RWPE1 (cell line): ENCODE results near the gene PAFAH1B1.
A peak's percentile ranks its signal among the peaks of the same experiment; 100 is the strongest.
"Not testable (repeated sequence)": the region's sequence is repeated elsewhere in the genome, so short reads cannot be mapped to it uniquely, and the experiment has no call there.

Source experiments
- CTCF ChIA-PET: fragments of 350-600 bp; sonication (Branson Sonifier 250); formaldehyde crosslinking; extraction: SDS; loops from one replicate; lab custom pipeline; 2021; lab: Yijun Ruan, JAX
- POLR2A ChIA-PET: fragments of 400-600 bp; formaldehyde crosslinking; extraction: SDS; loops from one replicate; lab custom pipeline; 2020; ENCODE audit warnings: antibody characterized with exemption; ENCODE audit not compliant: low non-redundant PET; lab: Yijun Ruan, JAX
- DNase-seq: peaks from one replicate; pipeline ENCODE4 v3.0.0; 2012; ENCODE audit warnings: low spot score
- H3K27ac ChIP-seq: fragments of 450-650 bp; 2 replicates; pipeline ENCODE4 v1.5.1; 2017
- TF ChIP-seq, protein P1 (sequence below): fragments of 450-650 bp; conservative IDR thresholded peaks from 2 replicates; pipeline ENCODE4 v1.5.1; 2017; ENCODE audit warnings: low read depth, mild to moderate bottlenecking

The PAFAH1B1 gene

DNA sequence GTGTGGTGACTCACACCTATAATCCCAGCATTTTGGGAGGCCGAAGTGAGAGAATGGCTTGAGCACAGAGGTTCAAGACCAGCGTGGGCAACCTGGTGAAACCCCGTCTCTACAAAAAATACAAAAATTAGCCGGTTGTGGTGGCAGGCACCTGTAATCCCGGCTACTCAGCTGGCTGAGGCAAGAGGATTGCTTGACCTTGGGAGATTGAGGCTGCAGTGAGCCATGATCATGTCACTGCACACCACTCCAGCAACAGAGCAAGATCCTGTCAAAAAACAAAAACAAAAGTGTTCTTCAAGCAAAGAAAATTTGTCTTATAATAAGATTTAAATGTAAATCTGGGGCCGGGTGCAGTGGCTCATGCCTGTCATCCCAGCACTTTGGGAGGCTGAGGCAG is 51.5 kb downstream of the PAFAH1B1 start:
- POLR2A ChIA-PET, result interaction anchor here (0.7 kb wide), 1 partner anchor 11 kb away, joined by 7 read pairs; no protein-coding TSS in a partner anchor
- H3K27ac ChIP-seq, result peak overlapping the region; percentile 31; the same call in 1 of the 2 replicates
- CTCF ChIA-PET, result no interaction called here
- no peak for DNase-seq
- TF ChIP-seq, protein P1, sequence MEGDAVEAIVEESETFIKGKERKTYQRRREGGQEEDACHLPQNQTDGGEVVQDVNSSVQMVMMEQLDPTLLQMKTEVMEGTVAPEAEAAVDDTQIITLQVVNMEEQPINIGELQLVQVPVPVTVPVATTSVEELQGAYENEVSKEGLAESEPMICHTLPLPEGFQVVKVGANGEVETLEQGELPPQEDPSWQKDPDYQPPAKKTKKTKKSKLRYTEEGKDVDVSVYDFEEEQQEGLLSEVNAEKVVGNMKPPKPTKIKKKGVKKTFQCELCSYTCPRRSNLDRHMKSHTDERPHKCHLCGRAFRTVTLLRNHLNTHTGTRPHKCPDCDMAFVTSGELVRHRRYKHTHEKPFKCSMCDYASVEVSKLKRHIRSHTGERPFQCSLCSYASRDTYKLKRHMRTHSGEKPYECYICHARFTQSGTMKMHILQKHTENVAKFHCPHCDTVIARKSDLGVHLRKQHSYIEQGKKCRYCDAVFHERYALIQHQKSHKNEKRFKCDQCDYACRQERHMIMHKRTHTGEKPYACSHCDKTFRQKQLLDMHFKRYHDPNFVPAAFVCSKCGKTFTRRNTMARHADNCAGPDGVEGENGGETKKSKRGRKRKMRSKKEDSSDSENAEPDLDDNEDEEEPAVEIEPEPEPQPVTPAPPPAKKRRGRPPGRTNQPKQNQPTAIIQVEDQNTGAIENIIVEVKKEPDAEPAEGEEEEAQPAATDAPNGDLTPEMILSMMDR, result no peak

DNA sequence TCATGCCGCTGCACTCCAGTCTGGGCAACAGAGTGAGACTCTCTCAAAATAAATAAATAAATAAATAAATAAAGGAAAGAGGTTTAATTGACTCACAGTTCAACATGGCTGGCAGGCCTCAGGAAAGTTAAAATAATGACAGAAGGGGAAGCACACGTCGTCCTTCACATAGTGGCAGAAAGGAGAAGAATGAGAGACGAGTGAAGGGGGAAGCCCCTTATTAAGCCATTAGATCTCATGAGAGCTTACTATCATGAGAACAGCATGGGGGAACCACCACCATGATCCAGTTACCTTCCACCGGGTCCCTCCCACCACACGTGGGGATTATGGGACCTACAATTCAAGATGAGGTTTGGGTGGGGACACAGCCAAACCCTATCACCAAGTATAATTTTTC is 54.5 kb downstream of the PAFAH1B1 start:
- CTCF ChIA-PET, result no interaction called here
- H3K27ac ChIP-seq, result peak overlapping the region; percentile 27
- no peak for DNase-seq
- TF ChIP-seq, protein P1, result no peak
- POLR2A ChIA-PET, result no interaction called here

DNA sequence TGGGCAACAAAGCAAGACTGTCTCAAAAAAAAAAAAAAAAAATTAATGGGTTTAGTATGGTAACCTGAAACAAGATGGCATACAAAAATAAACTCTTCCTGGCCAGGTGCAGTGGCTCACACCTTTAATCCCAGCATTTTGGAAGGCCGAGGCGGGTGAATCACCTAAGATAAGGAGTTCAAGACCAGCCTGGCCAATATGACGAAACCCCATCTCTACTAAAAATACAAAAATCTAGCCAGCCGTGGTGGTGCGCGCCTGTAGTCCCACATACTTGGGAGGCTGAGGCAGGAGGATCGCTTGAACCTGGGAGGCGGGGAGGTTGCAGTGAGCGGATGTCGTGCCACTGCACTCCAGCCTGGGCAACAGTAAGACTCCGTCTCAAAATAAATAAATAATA is 55.7 kb downstream of the PAFAH1B1 start:
- CTCF ChIA-PET, result no interaction called here
- TF ChIP-seq, protein P1, result no peak
- DNase-seq, result no peak
- peak overlapping the region; percentile 58 for H3K27ac ChIP-seq
- POLR2A ChIA-PET, result no interaction called here

DNA sequence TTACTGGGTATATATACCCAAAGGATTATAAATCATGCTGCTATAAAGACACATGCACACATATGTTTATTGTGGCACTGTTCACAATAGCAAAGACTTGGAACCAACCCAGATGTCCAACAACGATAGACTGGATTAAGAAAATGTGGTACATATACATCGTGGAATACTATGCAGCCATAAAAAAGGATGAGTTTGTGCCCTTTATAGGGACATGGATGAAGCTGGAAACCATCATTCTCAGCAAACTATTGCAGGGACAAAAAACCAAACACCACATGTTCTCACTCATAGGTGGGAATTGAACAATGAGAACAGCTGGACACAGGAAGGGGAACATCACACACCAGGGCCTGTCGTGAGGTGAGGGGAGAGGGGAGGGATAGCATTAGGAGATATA is 59.5 kb downstream of the PAFAH1B1 start:
- H3K27ac ChIP-seq, DNase-seq, POLR2A ChIA-PET, CTCF ChIA-PET: not testable (repeated sequence)

DNA sequence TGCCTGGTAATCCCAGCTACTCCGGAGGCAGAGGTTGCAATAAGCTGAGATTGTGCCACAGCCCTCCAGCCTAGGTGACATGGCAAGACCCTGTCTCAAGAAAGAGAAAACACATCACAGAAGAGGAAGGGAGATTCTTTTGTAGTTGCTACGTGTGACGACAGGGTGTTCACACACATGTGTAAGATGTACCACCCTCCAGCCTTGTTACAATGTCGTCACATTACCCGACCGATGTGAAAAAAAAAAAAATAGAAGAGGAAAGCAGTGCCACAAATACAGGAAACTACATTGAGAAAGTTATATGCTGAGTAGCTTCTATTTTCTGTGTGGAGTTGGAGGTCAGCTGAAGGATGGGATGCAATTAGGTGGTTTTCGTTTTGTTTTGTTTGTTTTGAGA is 62.1 kb downstream of the PAFAH1B1 start:
- DNase-seq, result no peak
- H3K27ac ChIP-seq, result no peak overlapping the region
- TF ChIP-seq, protein P1, result no peak
- CTCF ChIA-PET, result no interaction called here
- POLR2A ChIA-PET, result no interaction called here

DNA sequence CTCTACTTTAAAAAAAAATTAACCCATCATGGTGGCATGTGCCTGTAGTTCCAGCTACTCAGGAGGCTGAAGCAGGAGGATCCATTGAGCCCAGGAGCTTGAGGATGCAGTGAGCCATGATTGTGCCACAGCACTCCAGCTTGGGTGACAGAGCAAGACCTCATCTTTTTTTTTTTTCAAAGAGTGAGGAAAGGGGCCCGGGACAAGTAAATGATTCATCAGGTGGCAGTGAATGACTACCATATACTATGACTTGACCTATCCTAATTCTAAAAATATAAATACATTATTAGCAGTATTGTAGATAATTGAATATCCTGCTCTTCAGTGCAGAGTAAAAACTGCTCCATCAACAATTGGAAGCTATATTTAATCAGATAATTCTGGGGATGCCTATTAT is 62.8 kb downstream of the PAFAH1B1 start:
- no peak for DNase-seq
- POLR2A ChIA-PET, result interaction anchor here (0.5 kb wide), 1 partner anchor 11 kb away, joined by 7 read pairs; no protein-coding TSS in a partner anchor
- no peak overlapping the region for H3K27ac ChIP-seq
- TF ChIP-seq, protein P1, result no peak
- CTCF ChIA-PET, result no interaction called here

DNA sequence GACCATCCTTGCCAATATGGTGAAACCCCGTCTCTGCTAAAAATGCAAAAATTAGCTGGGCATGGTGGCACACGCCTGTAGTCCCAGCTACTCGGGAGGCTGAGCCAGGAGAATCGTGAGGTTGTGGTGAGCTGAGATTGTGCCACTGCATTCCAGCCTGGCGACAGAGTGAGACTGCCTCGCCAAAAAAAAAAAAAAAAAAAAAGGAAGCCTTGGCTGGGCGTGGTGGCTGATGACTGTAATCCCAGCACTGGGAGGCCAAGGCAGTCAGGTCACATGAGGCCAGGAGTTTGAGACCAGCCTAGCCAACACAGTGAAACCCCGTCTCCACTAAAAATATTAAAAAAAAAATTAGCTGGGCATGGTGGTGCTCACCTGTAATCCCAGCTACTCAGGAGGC is 65.9 kb downstream of the PAFAH1B1 start:
- DNase-seq, POLR2A ChIA-PET: not testable (repeated sequence)
- H3K27ac ChIP-seq, result peak overlapping the region; percentile 56
- CTCF ChIA-PET, result interaction anchor here (0.6 kb wide), 1 partner anchor 405 kb away, joined by 4 read pairs; no protein-coding TSS in a partner anchor

DNA sequence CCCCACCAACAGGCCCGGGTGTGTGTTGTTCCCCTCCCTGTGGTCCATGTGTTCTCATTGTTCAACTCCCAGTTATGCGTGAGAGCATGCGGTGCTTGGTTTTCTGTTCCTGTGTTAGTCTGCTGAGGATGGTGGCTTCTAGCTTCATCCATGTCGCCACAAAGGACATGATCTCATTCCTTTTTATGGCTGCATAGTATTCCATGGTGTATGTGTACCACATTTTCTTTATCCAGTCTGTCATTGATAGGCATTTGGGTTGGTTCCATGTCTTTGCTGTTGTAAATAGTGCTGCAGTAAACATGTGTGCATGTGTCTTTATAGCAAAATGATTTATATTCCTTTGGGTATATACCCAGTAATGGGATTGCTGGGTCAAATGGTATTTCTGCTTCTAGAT is 67.0 kb downstream of the PAFAH1B1 start:
- POLR2A ChIA-PET, CTCF ChIA-PET, H3K27ac ChIP-seq, DNase-seq: not testable (repeated sequence)
